ENCODE results near the gene HTR6. TPM values are rescaled to one million over a fixed set of nuclear protein-coding genes. Genes with fewer than 3 reads are reported as not detected.

Gene HTR6
- polyA plus RNA-seq, 1 donor from 2014 or later = not detected

GRCh38 chr1:19616489-19616888 lies 48.2 kb upstream of the HTR6 start:
- Histone ChIP-seq H3K9me3 (ENCODE audit: low read length) (no peaks in the 10 kb centered on the region), H2AFZ (ENCODE audit: low read depth, low read length) (no peak overlapping the region), H3K9me2 (ENCODE audit: insufficient read depth, low read length) (no peaks in the 10 kb centered on the region), H4K20me1 (ENCODE audit: insufficient read depth) (no peaks in the 10 kb centered on the region), H3K27me3 (ENCODE audit: insufficient read depth, low read depth, low read length) (no peaks in the 10 kb centered on the region), H3K27ac (ENCODE audit: low read length) (no peak overlapping the region), H3K79me2 (replicated peaks; ENCODE audit: insufficient read depth, low read length) (peaks cover 5% of the 10 kb centered on the region), H3K4me3 (ENCODE audit: low read length) (no peak overlapping the region), H3F3A (ENCODE audit: insufficient read depth, low read length, poor library complexity, severe bottlenecking) (no peaks in the 10 kb centered on the region), H3K9ac (ENCODE audit: low read length) (no peak overlapping the region), H3K4me2 (ENCODE audit: low read length) (no peak overlapping the region), H3K36me3 (ENCODE audit: insufficient read depth, low read length) (no peaks in the 10 kb centered on the region)
- TF ChIP-seq MXI1 (conservative IDR thresholded peaks at IDR 0.05; ENCODE audit: poor library complexity, severe bottlenecking) (no peak), POLR2AphosphoS5 (IDR thresholded peaks at IDR 0.05) (no peak), TAF1 (IDR thresholded peaks at IDR 0.05; ENCODE audit: low read depth) (no peak), CTCF (IDR thresholded peaks at IDR 0.05; ENCODE audit: poor library complexity, severe bottlenecking) (no peak), SMC3 (conservative IDR thresholded peaks at IDR 0.05; ENCODE audit: poor library complexity) (no peak), EZH2 (IDR thresholded peaks at IDR 0.05; ENCODE audit: borderline replicate concordance, insufficient read depth, low read length, poor library complexity, severe bottlenecking) (no peak), EP300 (conservative IDR thresholded peaks at IDR 0.05; ENCODE audit: poor library complexity, severe bottlenecking) (no peak), RAD21 (conservative IDR thresholded peaks at IDR 0.05) (no peak)
- TF ChIP-seq, protein P1, sequence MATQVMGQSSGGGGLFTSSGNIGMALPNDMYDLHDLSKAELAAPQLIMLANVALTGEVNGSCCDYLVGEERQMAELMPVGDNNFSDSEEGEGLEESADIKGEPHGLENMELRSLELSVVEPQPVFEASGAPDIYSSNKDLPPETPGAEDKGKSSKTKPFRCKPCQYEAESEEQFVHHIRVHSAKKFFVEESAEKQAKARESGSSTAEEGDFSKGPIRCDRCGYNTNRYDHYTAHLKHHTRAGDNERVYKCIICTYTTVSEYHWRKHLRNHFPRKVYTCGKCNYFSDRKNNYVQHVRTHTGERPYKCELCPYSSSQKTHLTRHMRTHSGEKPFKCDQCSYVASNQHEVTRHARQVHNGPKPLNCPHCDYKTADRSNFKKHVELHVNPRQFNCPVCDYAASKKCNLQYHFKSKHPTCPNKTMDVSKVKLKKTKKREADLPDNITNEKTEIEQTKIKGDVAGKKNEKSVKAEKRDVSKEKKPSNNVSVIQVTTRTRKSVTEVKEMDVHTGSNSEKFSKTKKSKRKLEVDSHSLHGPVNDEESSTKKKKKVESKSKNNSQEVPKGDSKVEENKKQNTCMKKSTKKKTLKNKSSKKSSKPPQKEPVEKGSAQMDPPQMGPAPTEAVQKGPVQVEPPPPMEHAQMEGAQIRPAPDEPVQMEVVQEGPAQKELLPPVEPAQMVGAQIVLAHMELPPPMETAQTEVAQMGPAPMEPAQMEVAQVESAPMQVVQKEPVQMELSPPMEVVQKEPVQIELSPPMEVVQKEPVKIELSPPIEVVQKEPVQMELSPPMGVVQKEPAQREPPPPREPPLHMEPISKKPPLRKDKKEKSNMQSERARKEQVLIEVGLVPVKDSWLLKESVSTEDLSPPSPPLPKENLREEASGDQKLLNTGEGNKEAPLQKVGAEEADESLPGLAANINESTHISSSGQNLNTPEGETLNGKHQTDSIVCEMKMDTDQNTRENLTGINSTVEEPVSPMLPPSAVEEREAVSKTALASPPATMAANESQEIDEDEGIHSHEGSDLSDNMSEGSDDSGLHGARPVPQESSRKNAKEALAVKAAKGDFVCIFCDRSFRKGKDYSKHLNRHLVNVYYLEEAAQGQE (IDR thresholded peaks at IDR 0.05; ENCODE audit: borderline replicate concordance) = no peak

GRCh38 chr1:19617376-19617775 lies 47.3 kb upstream of the HTR6 start:
- H3K27ac ChIP-seq (ENCODE audit: low read length) = no peak overlapping the region
- peaks cover 5% of the 10 kb centered on the region for H3K79me2 ChIP-seq (replicated peaks; ENCODE audit: insufficient read depth, low read length)
- H3K36me3 ChIP-seq (ENCODE audit: insufficient read depth, low read length) = no peaks in the 10 kb centered on the region
- no peaks in the 10 kb centered on the region for H3K27me3 ChIP-seq (ENCODE audit: insufficient read depth, low read depth, low read length)
- no peaks in the 10 kb centered on the region for H3K9me3 ChIP-seq (ENCODE audit: low read length)
- TF ChIP-seq MXI1 (conservative IDR thresholded peaks at IDR 0.05; ENCODE audit: poor library complexity, severe bottlenecking) (no peak), CTCF (IDR thresholded peaks at IDR 0.05; ENCODE audit: poor library complexity, severe bottlenecking) (no peak), EP300 (conservative IDR thresholded peaks at IDR 0.05; ENCODE audit: poor library complexity, severe bottlenecking) (no peak), EZH2 (IDR thresholded peaks at IDR 0.05; ENCODE audit: borderline replicate concordance, insufficient read depth, low read length, poor library complexity, severe bottlenecking) (no peak), POLR2AphosphoS5 (IDR thresholded peaks at IDR 0.05) (no peak), SMC3 (conservative IDR thresholded peaks at IDR 0.05; ENCODE audit: poor library complexity) (no peak), RAD21 (conservative IDR thresholded peaks at IDR 0.05) (no peak), TAF1 (IDR thresholded peaks at IDR 0.05; ENCODE audit: low read depth) (no peak)
- TF ChIP-seq, protein P1 (IDR thresholded peaks at IDR 0.05; ENCODE audit: borderline replicate concordance) = no peak
- H4K20me1 ChIP-seq (ENCODE audit: insufficient read depth) = no peaks in the 10 kb centered on the region
- no peaks in the 10 kb centered on the region for H3F3A ChIP-seq (ENCODE audit: insufficient read depth, low read length, poor library complexity, severe bottlenecking)
- no peak overlapping the region for H3K4me2 ChIP-seq (ENCODE audit: low read length)
- H2AFZ ChIP-seq (ENCODE audit: low read depth, low read length) = no peak overlapping the region
- H3K9ac ChIP-seq (ENCODE audit: low read length) = no peak overlapping the region
- H3K9me2 ChIP-seq (ENCODE audit: insufficient read depth, low read length) = no peaks in the 10 kb centered on the region
- H3K4me3 ChIP-seq (ENCODE audit: low read length) = no peak overlapping the region

Measured in neural cell (in vitro differentiated cells).